Nephron (organoid): Measurements from ENCODE around the gene NCAM1.
A peak's percentile ranks its signal among the peaks of the same experiment; 100 is the strongest.

Source experiments
- H3K27ac Mint-ChIP-seq, 3 experiments: 2 replicates each; pipeline ENCODE4 v1.8.0; 2020; ENCODE audit warnings: mixed read lengths in 3 of 3, mild to moderate bottlenecking in 2 of 3, moderate library complexity in 1 of 3
- H3K27me3 Mint-ChIP-seq: 2 replicates; pipeline ENCODE4 v1.8.0; 2021; ENCODE audit warnings: low read depth, mild to moderate bottlenecking, moderate library complexity, mixed read lengths
- H3K36me3 Mint-ChIP-seq: 2 replicates; pipeline ENCODE4 v1.8.0; 2020; ENCODE audit warnings: low read depth, mixed read lengths
- H3K4me1 Mint-ChIP-seq: 2 replicates; pipeline ENCODE4 v1.8.0; 2020; ENCODE audit warnings: mixed read lengths
- H3K4me3 Mint-ChIP-seq, 3 experiments: 2 replicates each; pipeline ENCODE4 v1.8.0; 2020; ENCODE audit warnings: mild to moderate bottlenecking in 3 of 3, mixed read lengths in 3 of 3, moderate library complexity in 2 of 3
- H3K9me3 Mint-ChIP-seq: 2 replicates; pipeline ENCODE4 v1.8.0; 2020; ENCODE audit warnings: mixed read lengths
- CTCF ChIP-seq, 3 experiments: fragments of 200-600 bp; sonication (generic); IDR thresholded peaks; one replicate each; pipeline ENCODE4 v1.5.0; 2021; ENCODE audit warnings: antibody characterized with exemption in 3 of 3; ENCODE audit not compliant: unreplicated experiment in 3 of 3

NCAM1 gene

GRCh38 chr11:112931703-112932102, 29.5 kb upstream of the NCAM1 start:
- no peak for TF ChIP-seq CTCF (IDR thresholded peaks at IDR 0.05; ENCODE audit: unreplicated experiment in 3 of 3)
- Mint-ChIP-seq H3K4me3 (no peak overlapping the region), H3K27ac (peak overlapping the region in 1 of 3 experiments; percentile 50), H3K36me3 (no peaks in the 10 kb centered on the region), H3K4me1 (peaks cover 46% of the 10 kb centered on the region), H3K9me3 (no peaks in the 10 kb centered on the region), H3K27me3 (peaks cover 14% of the 10 kb centered on the region)

GRCh38 chr11:112932593-112932992, 28.6 kb upstream of the NCAM1 start:
- Mint-ChIP-seq H3K4me1 (peaks cover 46% of the 10 kb centered on the region), H3K9me3 (no peaks in the 10 kb centered on the region), H3K4me3 (no peak overlapping the region), H3K27ac (no peak overlapping the region), H3K27me3 (peaks cover 14% of the 10 kb centered on the region), H3K36me3 (no peaks in the 10 kb centered on the region)
- TF ChIP-seq CTCF (IDR thresholded peaks at IDR 0.05; ENCODE audit: unreplicated experiment in 3 of 3), result no peak

GRCh38 chr11:112933970-112934369, 27.2 kb upstream of the NCAM1 start:
- Mint-ChIP-seq H3K4me1 (peaks cover 33% of the 10 kb centered on the region), H3K36me3 (no peaks in the 10 kb centered on the region), H3K27me3 (peaks cover 14% of the 10 kb centered on the region), H3K9me3 (no peaks in the 10 kb centered on the region), H3K27ac (no peak overlapping the region), H3K4me3 (no peak overlapping the region)
- TF ChIP-seq CTCF (IDR thresholded peaks at IDR 0.05; ENCODE audit: unreplicated experiment in 3 of 3), result no peak

GRCh38 chr11:112941104-112941503, 20.1 kb upstream of the NCAM1 start:
- Mint-ChIP-seq H3K9me3 (no peaks in the 10 kb centered on the region), H3K27me3 (no peaks in the 10 kb centered on the region), H3K36me3 (no peaks in the 10 kb centered on the region), H3K4me1 (peaks cover 48% of the 10 kb centered on the region), H3K4me3 (peak overlapping the region in 1 of 3 experiments; percentile 28), H3K27ac (peak overlapping the region; percentile 76 to 87 (median 78))
- no peak for TF ChIP-seq CTCF (IDR thresholded peaks at IDR 0.05; ENCODE audit: unreplicated experiment in 3 of 3)

GRCh38 chr11:112942966-112943643, 18.1 kb upstream of the NCAM1 start:
- no peaks in the 10 kb centered on the region for H3K9me3 Mint-ChIP-seq
- peaks cover 57% of the 10 kb centered on the region for H3K4me1 Mint-ChIP-seq
- H3K36me3 Mint-ChIP-seq, result no peaks in the 10 kb centered on the region
- H3K27me3 Mint-ChIP-seq, result no peaks in the 10 kb centered on the region
- H3K27ac Mint-ChIP-seq, result peak overlapping the region; percentile 12 to 87 (median 76)
- peak overlapping the region in 1 of 3 experiments; percentile 31 for H3K4me3 Mint-ChIP-seq
- no peak for TF ChIP-seq CTCF (IDR thresholded peaks at IDR 0.05; ENCODE audit: unreplicated experiment in 3 of 3)

- H3K4me1 Mint-ChIP-seq, result peaks cover 39% of the 10 kb centered on the region
- no peaks in the 10 kb centered on the region for H3K9me3 Mint-ChIP-seq
Measured at GRCh38 chr11:112946866-112947265, 14.4 kb upstream of the NCAM1 start.

More at GRCh38 chr11:112946866-112947265, 14.4 kb upstream of the NCAM1 start:
- H3K27ac Mint-ChIP-seq, result peak overlapping the region in 1 of 3 experiments; percentile 24
- H3K4me3 Mint-ChIP-seq, result no peak overlapping the region
- TF ChIP-seq CTCF (IDR thresholded peaks at IDR 0.05; ENCODE audit: unreplicated experiment in 3 of 3), result no peak
- H3K36me3 Mint-ChIP-seq, result no peaks in the 10 kb centered on the region
- H3K27me3 Mint-ChIP-seq, result no peaks in the 10 kb centered on the region
